Activated T-helper 1 cell treated with Interleukin-2 at 50 U/mL for 16 hours (primary cell): ENCODE results near the gene RAI14.
"Not testable (repeated sequence)": the region's sequence is repeated elsewhere in the genome, so short reads cannot be mapped to it uniquely, and the experiment has no call there.

Experiments
- DNase-seq: peaks from one replicate; pipeline ENCODE4 v3.0.0-alpha.2; 2020; ENCODE audit warnings: low read depth

RAI14 gene

DNA sequence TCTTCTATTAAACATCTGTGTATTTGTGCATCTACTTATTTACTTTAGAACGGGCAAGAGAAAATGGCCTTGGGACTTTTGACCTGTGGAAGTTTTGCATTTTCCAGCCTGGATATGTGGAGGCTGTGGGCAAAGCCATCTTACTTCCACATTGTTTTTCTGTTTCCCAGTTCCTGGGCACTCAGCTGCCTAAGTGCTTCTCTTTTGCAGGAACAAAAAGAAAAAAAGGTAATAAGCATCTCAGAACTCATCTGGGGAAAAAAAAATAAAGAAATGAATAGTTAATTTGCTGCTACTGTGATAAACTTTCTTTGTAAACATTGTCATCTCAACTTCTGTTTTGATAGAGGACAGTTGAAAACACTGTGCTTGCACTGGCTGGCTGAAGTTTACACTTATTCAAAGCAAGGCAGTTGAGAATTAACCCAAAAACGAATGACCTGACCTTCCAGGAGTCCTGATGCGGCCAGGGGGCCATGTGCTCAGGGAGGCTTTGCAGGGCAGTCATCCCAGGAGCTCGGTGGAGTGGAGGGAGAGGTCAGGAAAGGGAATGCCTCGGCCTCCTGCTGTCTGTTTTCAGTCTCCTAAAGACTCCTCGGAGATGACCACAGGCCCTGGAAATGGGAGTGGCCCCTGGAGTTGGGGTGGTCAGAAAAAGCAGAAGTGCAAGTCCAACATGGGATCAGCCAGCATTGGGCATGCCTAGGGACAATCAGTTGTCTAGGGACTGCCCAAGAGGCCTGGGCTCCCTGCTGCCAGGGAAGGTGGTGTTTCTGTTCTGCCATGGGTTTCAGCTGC, 75.5 kb downstream of the RAI14 start:
- no peak for DNase-seq

DNA sequence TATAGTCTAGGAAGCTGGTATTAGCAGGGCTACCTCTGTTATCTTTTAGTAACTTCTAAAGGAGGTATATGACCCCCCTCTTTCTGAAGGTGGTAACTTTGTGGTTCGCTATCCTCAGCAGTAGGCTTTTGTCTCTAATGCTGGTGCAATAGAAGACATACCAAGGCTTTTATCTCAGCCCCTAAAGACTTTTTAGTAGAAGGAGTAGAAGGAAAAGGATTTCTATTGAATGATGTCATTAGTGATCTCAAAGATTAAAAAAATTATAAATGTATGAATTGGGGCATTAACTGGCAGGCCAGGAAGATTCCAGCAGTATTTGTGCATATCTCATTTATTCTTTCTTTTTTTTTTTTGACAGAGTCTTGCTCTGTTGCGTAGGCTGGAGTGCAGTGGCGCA, 78.2 kb downstream of the RAI14 start:
- no peak for DNase-seq

DNA sequence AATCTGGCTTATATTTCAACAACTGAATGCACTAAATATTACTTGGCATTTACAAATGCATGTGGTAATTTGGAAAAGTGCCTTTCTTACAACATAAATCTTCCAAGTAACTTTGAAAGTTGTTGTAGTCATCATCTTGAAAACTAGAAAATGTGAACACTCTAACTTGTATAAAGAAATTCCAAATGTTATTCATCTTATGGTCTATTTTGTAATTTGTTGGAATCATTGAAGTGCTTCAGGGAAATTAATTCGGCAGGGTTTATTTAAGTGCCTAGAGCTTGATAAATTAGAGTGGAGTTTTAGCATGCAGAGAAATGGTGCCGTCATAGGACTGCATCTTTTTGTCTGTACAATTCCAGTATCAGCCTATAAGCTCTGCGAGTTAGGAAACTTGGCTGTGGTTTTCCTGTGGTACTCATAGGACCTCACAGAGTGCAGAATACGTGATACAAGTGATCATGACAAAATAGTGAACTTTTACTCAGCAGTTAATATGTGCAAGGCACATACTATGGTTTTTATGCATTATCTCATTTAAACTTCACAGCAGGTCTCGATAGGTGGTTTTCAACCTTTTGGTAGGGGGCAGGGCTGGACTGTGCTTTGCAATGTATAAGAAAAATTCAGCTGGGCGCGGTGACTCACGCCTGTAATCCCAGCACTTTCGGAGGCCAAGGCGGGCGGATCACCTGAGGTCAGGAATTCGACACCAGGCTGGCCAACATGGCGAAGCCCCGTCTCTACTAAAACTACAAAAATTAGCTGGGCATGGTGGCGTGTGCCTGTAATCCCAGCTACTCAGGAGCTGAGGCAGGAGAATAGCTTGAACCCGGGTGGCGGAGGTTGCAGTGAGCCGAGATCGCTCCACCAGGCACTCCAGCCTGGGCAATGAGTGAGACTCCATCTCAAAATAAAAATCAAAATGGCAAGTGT, 79.6 kb downstream of the RAI14 start:
- DNase-seq, result no peak

DNA sequence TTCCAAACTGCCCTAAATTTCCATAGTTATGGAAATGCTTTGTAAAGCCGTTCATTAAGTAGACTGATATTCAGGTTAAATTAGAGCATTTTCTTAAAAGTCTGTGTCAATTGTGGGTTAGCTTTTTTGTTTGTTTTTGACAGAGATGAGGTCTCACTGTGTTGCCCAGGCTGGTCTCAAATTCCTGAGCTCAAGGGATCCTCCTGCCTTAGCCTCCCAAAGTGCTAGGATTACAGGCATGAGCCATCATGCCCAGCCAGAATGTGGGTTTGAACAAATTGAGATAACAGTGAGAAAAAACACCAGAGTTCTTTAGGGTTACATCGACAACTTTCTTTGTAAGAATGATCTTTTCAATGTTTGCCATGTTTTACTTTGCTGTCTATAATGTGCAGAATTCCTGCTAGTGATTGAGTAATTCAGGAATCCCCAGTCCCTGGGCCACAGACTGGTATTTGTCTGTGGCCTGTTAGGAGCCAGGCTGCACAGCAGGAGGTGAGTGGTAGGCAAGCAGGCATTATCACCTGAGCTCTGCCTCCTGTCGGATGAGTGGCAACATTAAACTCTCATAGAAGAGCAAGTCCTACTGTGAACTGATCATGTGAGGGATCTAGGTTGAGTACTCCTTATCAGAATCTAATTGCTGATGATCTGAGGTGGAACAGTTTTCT, 80.5 kb downstream of the RAI14 start:
- DNase-seq, result no peak

DNA sequence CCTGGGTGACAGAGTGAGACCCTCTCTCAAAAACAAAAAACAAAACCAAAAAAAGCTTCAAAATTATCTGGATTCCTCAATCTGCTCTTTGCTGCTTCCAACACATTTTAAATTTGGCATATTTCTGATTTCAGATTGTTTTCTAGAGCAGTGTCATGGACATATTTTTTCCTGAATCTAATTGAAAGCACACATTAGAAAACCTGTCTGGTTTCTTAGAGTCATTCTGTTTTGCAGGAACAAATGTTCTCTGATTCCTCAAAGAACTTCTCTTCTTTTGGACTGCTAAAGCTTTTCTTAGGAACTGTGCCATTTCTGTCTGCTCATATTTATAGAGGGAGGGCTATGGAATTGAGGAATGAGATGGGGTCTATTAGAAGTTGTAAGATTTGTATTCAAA, 81.6 kb downstream of the RAI14 start:
- DNase-seq, result no peak

DNA sequence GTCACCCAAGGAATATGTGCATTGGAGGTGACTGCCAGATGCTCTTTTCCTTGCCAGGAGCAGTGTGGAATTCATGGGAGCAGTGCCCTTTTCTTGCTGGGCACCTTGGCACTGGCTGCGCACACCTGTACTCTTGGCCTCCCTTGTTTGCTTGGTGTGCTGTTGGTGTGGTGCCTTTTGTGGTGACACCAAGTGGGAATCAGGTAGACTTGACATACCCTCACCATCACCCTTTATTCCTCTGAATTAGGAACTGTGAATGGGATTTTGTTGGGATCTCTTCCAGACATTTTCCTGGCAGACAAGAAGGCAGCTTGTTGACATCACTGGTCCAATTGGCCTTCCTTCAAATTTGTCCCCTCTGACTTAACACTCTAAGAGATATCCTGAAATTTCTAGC, 82.3 kb downstream of the RAI14 start:
- no peak for DNase-seq

DNA sequence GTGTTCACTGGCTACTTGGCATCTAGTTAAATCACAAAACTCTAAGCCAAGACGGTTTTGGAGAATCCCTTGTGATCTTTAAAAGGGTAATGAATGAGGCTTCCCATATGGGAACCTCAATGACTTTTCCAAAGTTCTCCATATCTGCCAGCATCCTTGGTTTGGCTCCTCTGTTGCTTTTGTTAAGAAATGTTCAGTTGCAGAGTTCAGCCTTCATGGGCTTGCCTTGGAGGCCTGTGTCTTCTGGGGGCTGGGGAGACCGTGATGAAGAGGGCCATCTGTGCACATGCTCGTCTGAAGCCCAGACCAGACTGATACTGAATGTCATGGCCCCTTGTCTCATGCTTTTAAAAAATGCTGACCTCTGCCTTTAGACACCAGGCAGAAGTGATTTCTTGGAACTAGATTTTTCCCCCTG, 84.3 kb downstream of the RAI14 start:
- DNase-seq, result no peak

DNA sequence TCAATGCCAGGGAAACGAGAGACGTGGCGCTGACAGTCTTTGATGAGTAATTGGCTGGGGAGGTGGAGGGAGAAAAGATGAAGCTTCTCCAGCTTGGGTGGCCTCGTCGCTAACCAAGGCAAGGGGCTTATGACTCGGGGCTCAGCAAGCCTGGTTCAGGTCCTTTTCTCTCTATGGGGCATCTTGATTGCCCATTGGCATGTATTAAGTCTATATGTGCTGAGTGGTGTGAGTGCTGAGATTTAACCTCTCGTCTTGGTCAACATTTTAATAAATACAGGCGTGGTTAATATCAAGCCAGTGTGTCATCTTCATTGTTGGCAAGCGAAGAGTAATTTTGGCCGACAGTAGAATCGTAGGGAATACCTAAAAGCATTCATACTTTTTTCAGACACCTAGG, 85.9 kb downstream of the RAI14 start:
- no peak for DNase-seq

DNA sequence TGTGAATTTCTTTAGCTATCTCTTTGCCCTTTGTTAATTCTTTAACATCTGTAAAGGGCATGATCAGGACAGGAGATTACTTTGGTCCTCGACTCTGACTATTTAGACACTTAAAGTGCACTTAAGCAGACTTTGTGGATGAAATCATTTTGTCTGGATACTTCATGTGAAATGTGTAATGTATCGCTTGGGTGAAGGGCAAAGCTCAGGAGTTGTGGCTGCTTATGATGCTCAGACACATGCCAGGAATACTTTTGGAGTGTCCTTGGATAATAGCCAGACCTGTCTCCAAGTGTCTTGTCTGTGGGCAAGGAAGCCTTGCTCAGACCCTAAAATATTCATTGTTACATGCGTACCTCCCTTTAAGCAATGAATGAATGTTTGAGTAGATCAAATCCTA, 87.8 kb downstream of the RAI14 start:
- DNase-seq, result no peak

DNA sequence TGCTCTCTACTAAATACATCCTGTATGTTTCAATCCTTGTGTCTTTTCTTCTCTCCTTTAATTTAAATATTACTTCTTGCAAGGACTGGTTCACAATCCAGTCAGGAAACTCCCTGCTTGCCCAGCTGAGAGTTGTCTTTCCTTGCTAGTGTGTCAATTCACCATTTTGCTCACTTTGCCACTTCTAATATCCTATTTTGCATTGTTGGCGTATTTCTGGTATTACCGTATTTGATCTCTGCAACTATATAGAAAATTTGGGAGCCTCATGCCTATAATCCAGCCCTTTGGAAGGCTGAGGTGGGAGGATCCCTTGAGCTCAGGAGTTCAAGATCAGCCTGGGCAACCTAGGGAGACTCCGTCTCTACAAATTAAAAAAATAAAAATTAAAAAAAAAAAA, 92.3 kb downstream of the RAI14 start:
- no peak for DNase-seq

DNA sequence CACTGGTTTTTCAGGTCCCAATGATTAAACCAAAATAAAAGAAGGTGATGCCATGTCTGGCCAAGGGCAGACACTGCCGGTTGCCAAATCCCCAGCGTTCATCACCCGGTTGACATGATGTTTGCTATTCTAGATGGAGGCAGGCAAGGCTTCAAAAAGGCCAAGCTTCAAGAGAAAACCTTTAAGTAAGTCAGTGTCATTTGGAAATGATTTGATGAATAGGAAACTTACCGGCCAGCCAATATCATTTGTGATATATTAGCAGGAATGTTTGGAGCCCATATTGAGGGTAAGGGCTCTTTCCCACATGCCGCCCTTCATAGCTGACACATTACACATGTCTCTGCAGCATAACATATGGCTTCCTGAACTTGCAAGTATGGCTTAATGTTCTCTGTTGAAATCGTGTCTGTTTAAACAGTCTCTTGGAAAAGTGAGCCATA, 93.3 kb downstream of the RAI14 start:
- DNase-seq, result no peak

DNA sequence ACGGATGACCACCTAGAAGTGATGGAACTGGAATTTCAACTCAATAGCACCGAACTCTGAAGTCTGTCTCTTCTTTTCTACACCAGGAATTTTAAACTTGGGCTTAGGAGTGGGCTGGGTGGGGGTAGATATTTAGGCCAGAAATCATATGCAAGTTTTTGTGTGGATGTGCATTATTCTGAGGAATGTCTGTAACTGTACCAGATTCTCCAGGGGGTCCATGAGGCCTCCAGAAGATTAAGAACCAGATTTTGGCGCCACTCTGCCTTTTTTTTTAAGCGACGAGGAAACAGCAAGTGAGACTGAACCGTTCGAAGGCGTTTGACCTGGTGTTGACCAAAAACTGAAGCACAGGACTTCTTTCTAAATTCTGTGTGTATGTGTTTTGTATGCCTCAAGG, 94.1 kb downstream of the RAI14 start:
- no peak for DNase-seq

DNA sequence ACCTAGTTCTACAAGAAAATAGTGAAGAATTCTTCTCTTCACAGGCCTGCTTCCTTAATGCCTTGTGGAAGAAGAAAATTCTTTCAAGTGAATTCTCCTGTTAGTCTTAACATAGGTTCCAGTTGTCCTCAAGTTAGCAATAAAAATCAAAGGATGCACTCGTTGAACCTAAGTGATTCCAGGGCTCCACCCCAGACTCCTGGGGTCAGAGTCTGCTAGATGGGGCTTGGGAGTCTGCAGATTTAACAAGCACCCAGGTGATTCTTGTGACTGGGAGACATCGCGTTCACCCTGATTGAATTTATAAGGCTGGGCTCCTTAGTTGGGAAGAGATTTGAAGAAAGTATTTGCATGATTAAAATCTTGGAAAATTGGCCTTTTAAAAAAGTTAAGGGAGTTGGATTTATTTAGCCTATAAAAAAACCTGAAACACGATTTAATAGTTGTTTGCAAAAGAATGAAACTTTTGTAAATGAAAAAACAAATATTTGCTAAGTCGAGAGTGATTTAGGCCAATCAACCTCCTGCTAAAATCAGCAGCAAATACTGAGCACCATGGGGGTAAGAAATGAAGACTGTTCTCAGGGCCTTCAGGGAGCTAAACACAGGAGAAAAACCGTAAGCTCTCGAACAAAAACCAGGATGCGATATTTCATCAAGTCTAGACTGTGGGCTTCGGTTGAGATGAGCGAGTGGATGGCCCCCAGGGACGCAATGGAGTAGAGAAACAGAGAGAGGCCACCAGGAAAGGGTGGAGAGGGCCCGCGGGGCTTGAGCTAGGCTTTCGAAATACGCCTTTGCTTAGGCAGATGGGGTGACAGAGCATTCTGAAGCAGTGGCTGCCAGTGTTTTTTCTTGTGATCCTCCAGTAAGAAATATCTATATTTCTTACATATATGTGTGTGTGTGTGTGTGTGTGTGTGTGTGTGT, 95.9 kb downstream of the RAI14 start:
- no peak for DNase-seq

DNA sequence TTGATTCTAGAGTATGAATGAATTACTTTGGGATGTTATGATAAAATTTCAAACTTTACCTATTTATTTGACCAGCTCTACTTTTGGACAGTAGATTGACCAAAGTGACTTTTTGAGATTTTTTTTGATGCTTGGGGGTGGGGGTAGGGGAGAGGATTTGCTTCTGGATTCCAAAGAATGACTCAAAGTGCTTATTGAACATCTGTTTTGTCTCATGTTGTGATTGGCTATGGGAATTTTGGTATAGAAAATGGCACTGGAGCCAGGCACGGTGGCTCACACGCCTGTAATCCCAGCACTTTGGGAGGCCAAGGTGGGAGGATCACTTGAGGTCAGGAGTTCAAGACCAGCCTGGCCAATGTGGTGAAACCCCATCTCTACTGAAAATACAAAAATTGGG, 97.1 kb downstream of the RAI14 start:
- not testable (repeated sequence) for DNase-seq

DNA sequence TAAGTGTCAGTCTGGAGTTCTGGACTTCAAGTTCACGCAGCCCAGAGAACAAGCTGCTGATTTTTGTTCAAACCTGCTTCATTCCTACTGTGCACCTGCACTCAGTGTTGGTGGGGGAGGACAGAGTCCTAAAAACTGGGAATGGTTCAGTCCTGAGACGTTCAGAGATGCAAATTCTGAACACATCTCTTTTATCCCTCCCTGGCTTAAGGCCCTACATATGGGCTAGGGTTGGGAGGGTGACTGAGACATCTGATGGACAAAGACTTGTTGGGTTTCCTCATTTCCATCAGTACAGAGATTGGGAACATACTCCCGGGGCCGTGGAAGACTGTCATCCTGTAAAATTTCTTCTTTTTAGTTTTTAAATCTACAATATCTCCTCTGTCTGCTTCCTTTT, 99.8 kb downstream of the RAI14 start:
- no peak for DNase-seq

DNA sequence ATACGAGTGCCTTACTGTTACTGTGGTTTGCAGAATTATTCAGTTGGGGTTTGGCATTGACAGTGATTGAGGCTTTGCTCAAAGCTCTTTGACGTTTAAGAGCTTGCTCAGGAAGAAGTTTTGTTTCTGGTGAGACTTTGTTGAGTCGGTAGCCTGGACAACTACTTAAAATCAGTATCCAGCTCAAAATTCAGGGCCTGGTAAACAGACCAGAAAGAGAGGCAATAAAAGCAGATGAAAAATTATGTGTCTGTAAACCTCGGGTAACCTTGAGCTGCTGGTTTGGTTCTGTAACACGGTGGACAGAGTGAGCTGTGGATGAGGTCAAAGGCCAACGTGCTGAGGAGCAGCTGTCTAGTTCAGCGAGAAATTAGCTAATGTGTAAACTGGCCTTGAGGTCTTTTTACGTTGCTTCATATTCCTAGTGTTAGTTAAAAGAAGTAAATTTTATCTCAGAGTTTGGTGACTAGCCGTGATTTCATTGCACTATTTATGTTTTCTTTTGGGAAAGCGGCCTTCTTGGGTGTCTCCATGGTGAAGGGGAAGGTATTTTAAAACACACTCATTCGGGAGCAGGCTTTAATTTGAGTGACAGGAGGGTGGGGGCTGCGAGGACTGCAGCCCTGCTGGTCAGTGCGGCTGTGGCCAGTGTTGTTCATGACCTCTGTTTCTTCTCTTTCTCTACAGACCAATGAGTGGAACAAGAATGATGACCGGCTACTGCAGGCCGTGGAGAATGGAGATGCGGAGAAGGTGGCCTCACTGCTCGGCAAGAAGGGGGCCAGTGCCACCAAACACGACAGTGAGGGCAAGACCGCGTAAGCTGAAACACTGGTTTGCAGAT, 100.9 kb downstream of the RAI14 start:
- no peak for DNase-seq

DNA sequence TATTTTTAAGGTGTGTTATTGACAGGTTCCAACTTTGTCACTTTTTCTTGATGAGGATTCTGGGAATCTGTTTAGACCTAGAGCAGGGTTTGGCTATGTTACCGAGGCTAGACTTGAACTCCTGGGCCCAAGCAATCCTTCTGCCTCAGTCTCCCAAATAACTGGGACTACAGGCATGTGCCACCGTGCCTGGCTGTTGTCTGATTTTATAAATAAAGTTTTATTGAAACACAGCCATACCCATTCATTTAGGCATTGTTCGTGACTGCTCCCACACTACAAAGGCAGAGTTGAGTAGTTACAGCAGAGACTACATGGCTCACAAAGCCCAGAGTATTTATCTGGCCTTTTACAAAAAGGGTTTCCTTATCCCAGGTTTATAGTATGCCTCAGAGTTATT, 102.4 kb downstream of the RAI14 start:
- no peak for DNase-seq

DNA sequence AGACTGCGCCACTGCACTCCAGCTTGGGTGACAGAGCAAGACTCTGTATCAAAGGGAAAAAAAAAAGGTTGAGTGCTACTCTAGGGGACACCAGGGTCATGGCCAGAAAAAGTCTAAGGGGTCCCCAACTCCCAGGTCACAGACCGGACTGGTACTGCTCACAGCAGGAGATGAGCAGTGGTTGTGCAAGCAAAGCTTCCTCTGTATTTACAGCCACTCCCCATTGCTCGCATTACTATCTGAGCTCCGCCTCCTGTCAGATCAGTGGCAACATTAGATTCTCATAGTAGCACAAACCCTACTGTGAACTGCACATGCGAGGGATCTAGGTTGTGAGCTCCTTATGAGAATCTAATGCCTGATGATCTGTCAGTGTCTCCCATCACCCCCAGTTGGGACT, 103.1 kb downstream of the RAI14 start:
- DNase-seq, result not testable (repeated sequence)

DNA sequence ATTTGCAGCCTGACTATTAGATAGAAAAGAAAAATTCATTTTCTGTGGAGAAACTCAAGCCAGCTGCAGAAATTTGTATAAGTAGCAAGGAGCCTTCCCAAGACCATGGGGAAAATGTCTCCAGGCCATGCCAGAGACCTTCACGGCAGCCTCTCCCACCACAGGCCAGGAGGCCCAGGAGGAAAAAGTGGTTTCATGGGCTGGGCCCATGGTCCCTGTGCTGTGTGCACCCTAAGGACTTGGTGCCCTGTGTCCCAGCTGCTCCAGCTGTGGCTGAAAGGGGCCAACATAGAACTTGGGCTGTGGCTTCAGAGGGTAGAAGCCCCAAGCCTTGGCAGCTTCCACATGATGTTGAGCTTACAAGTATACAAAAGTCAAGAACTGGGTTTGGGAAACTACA, 109.5 kb downstream of the RAI14 start:
- no peak for DNase-seq

DNA sequence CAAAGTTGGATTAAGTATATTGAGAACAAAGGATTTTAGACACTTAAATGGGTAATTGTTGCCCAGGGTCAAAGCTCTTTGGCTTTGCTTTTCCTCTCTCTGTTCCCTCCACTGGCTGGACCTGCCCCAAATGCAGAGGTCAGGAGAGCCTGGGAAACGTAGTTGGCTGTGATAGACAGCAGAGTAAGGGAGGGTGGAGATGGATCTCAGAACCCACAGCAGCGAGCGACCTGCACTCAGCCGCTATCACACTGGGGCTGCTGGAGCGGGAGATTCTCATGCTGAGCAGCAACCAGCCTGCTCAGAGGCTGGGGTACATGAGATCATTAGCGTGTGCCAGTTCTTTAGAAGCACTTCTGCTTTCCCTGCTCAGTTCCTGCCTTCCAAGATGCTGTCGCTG, 111.1 kb downstream of the RAI14 start:
- no peak for DNase-seq

DNA sequence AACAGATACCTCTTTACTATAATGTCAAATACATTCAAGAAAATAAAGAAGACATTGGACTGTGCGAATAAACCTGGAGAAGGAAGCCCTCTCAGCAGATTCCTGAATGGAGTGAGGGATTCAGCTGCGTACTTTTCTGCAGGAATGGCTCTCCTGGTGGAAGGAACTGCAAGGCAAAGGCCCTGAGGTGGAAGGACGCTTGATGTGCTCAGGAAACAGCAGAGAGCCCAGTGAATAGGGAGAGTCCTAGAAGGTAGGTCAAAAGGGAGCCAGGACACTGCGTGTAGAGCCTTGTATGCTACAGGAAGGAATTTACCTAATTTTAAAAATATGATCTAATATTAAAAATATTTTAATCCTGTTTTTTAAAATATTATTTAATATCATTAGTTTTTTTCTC, 114.4 kb downstream of the RAI14 start:
- no peak for DNase-seq
